ENCODE data around the gene RSRP1. TPM values are rescaled to one million over a fixed set of nuclear protein-coding genes. Genes with fewer than 3 reads are reported as not detected.

The RSRP1 gene
- total and polyA plus RNA-seq, 2 of the 4 experiments (the other 2 are of a cell fraction), result 71.0 TPM

DNA sequence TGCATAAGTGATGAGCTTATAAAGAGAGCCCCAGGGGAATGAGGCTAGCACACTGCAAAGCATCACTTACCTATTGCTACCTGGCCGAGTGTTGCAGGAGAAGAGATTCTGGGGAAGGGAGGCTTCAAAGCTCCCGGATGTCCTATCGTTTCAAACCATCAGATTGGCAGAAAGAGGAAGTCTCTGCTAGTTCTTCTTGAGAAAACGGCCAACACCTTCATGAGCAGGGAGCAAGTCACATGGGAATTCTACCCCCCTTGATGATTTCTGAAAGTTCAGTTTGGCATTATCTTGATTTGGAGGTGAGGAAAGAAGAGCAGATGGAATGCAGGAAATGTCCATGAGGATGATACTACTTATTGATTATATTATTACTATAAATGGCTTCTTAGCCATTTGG lies 31.1 kb downstream of the RSRP1 start:
- CTCF ChIA-PET, result no interaction called here
- TF ChIP-seq RFX5 (IDR thresholded peaks at IDR 0.05; ENCODE audit: low read depth, low read length) (no peak), RAD21 (IDR thresholded peaks at IDR 0.05; ENCODE audit: low read length) (no peak), BHLHE40 (IDR thresholded peaks at IDR 0.05; ENCODE audit: low read depth, low read length) (no peak), POLR2A (IDR thresholded peaks at IDR 0.05; ENCODE audit: low read depth, low read length) (no peak), NFE2L2 (IDR thresholded peaks at IDR 0.05; ENCODE audit: low read depth, low read length) (no peak), CHD1 (IDR thresholded peaks at IDR 0.05; ENCODE audit: low read depth, low read length) (no peak), FOS (IDR thresholded peaks at IDR 0.05; ENCODE audit: low read depth, low read length) (no peak)
- Histone ChIP-seq H3K23ac (ENCODE audit: low read depth, low read length) (no peak overlapping the region), H2AK9ac (replicated peaks; ENCODE audit: low read depth, low read length, poor library complexity) (no peak overlapping the region), H3K79me1 (ENCODE audit: low read depth in 1 of 2, low read length in 2 of 2) (no peaks in the 10 kb centered on the region), H3K9me1 (ENCODE audit: insufficient read depth, low read length) (no peaks in the 10 kb centered on the region), H3K14ac (replicated peaks; ENCODE audit: low read depth, low read length) (no peak overlapping the region), H3K9me3 (ENCODE audit: control insufficient read depth, insufficient read depth, low read length) (no peaks in the 10 kb centered on the region), H3K18ac (ENCODE audit: low read depth, low read length) (no peak overlapping the region), H3K36me3 (ENCODE audit: control insufficient read depth, insufficient read depth, low read length) (peaks cover 4% of the 10 kb centered on the region), H3K56ac (ENCODE audit: extremely low read depth, insufficient read depth, low read length) (no peak overlapping the region), H3K4ac (ENCODE audit: low read depth, low read length) (no peak overlapping the region), H3K9ac (ENCODE audit: low read depth, low read length) (no peak overlapping the region), H2AFZ (replicated peaks; ENCODE audit: low read length, poor library complexity) (no peak overlapping the region), H2BK5ac (ENCODE audit: low read depth, low read length, poor library complexity, severe bottlenecking) (no peak overlapping the region), H3K27ac (ENCODE audit: insufficient read depth, low read length) (no peak overlapping the region), H2BK120ac (ENCODE audit: low read depth, low read length) (no peak overlapping the region), H4K20me1 (ENCODE audit: insufficient read depth, low read length) (no peaks in the 10 kb centered on the region), H2BK20ac (ENCODE audit: low read depth, low read length) (no peak overlapping the region), H2BK15ac (ENCODE audit: low read depth, low read length) (no peak overlapping the region), H2AK5ac (ENCODE audit: low read depth, low read length) (no peak overlapping the region), H4K8ac (ENCODE audit: low read depth in 2 of 2, low read length in 2 of 2) (no peak overlapping the region), H3K4me3 (ENCODE audit: insufficient read depth, low read depth, low read length) (no peak overlapping the region), H3K27me3 (ENCODE audit: control insufficient read depth, insufficient read depth, low read length) (peaks cover 9% of the 10 kb centered on the region), H3K4me2 (ENCODE audit: low read depth, low read length) (no peak overlapping the region), H4K91ac (ENCODE audit: insufficient read depth, low read depth, low read length) (no peak overlapping the region), H4K5ac (ENCODE audit: low read depth, low read length) (no peak overlapping the region), H3K4me1 (ENCODE audit: control insufficient read depth, insufficient read depth, low read length) (no peaks in the 10 kb centered on the region)
- in situ Hi-C loops (cut with MboI; ENCODE audit: low sequenced_read_pairs) (no loop called here), dilution Hi-C loops (cut with HindIII; ENCODE audit: low sequenced_read_pairs, unreplicated experiment) (loop anchor here (25.0 kb wide), 1 partner anchor 554 kb away; no protein-coding TSS in a partner anchor), intact Hi-C loops (cut with micrococcal nuclease) (no loop called here)
- ATAC-seq (ENCODE audit: low read depth), result no peak
- no peak for DNase-seq
- POLR2A ChIA-PET (ENCODE audit: unreplicated experiment), result no interaction called here
- WGBS, 2 experiments (ENCODE audit: extremely low coverage in 2 of 2, insufficient read length in 1 of 2), result 86% methylated on average over 2 of the region's 4 CpGs; no CpG with 5 or more reads in 1 of the 2 experiments
- no TSS peak for BruUV-seq (replicated peaks)
